HS-5 (cell line): Measurements from ENCODE around the gene SLC6A8.

Experiments
- DNase-seq: peaks from one replicate; pipeline ENCODE4 v3.0.0-alpha.2; 2012; ENCODE audit warnings: low read depth

The SLC6A8 gene

DNA sequence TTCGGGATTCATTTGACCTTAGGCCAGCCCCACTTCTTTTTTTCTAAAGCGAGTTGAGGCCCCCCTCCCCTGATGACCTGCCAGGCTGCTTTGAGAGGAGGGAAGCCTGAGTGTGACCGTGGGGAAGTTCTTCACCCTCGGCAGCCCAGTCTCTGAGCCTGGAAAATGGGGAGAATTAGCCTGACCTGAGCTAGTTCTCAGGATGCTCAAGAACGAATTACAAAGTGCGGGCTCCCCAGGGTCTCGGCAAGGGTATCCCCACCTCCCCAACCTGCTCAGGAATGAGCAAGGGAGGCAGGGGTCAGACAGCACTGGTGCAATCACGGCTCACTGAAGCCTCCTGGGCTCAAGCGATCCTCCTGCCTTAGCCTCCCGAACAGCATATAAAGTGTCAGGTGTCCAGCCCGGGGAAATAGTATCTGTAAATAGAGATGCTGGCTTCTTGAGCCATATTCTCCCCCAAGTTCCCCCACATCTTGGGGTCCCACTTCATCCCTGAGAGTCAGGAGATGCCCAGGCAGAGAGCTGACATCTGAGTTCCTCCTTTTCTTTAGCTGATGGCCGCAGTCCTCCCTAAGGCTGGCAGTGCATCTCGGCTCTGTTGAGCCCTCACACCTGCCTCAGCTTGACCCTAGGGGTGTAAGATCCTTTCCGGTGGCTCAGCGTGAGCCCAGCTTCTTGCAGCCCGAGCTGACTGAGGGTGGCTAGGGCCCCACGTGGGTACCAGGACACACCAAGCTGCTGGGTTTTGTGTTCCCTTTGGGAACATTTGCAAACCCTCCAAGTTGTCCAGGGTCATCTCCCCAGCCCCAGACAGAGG is 39.2 kb upstream of the SLC6A8 start:
- no peak for DNase-seq

DNA sequence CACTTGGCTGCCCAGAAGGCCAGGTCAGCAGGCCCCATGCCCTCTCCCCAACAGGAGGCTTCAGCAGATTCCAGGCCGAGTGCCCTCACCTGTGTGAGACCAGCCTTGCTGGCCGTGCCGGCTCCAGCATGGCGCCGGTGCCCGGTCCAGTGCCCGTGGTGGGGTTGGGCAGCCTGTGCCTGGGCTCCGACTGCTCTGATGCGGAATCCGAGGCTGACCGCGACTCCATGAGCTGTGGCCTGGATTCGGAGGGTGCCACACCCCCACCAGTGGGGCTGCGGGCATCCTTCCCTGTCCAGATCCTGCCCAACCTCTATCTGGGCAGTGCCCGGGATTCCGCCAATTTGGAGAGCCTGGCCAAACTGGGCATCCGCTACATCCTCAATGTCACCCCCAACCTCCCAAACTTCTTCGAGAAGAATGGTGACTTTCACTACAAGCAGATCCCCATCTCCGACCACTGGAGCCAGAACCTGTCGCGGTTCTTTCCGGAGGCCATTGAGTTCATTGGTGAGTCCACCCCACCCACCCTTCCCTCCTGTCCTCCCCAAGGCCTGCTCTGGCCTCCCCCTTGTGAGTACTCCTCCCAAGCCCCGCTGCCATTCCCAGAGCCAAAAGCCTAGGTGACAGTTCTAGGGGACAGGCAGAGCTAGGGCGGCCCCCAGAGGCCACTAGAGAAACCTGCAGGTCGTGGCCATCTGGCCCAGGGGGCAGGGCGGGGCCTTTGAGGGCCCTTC is 38.4 kb upstream of the SLC6A8 start:
- DNase-seq, result no peak

DNA sequence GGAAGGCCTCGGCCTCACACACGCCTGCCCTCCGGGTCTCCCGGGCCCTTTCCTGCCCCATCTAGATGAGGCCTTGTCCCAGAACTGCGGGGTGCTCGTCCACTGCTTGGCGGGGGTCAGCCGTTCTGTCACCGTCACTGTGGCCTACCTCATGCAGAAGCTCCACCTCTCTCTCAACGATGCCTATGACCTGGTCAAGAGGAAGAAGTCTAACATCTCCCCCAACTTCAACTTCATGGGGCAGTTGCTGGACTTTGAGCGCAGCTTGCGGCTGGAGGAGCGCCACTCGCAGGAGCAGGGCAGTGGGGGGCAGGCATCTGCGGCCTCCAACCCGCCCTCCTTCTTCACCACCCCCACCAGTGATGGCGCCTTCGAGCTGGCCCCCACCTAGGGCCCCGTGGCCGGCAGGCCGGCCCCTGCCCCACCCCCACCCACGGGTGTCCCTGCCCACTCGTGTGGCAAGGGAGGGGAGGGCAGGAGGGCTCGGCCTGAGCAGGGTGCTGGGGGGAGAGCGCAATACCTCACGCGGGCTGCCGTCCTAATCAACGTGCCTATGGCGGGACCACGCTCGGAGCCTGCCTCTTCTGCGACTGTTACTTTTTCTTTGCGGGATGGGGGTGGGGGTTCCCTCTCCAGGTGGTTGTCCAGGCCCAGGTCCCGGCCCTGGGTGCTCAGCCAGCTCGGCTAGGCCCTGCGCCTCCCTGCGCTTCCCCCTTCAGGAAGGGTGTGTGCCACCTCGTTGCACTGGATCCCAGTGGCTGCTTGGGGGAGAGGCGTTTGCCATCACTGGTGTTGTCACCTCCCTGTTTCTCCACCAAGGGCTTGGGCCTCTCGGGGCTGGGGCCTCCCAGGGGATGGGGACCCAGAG is 37.6 kb upstream of the SLC6A8 start:
- no peak for DNase-seq

DNA sequence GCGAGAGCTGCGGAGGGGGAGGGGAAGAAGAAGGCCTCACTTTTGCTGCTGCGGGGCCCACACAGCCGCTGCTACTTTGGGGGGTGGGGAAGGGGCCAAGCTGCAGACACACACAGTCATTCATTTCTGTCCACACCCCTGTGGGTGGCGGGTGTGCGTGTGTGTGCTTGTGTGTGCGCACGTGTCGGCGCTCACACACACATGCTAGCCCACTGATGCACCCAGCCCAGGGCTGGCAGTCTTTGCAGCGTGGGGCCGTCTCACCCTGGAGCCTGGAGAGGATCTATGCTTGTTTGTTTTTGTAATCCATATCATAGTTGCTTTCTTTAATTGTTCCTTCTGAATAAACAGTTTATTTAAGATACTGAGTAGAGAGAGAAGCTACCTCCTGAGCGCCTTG is 36.8 kb upstream of the SLC6A8 start:
- DNase-seq, result no peak

DNA sequence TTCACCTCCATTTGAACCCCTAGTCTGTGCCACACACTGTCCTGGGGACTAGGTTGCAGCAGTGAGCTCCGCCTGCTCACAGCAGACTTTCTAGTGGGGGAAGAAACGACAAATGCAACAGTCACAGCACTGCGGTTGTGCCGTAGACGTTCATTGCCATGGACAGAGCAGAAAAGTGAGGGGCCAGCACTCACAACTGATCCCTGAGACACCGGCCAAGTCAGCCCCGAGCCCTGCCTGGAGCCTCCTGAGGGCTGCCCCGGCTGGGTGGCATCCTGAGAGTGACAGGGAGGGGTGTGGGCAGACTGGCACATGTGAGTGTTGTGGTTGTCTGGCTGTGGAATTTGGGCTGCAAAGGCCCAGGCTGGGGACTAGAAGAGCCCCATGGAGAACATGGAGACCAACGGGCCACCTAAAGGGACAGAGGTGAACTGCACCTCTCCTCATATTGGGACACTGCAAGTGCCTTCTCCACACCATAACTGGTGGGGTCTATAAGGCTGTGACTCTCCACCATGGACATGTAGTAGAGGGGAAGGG is 36.1 kb upstream of the SLC6A8 start:
- DNase-seq, result no peak

DNA sequence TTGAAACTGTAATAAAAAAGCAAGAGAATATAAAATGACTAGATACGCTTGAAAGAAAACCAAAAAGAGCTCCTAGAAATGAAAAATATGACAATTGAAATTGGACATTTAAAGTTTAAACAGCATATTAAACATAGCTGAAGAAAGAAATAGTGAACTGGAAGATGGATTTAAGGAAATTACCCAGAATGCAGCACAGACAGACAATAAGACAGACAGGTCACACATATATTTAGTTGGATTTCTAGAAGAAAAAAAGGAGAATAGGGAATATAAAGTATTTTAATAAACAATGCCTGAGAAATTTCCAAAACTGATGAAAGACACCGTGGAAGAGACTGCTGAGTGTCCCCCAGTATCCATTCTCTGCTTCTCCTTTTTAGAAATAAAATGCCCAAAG is 34.2 kb upstream of the SLC6A8 start:
- DNase-seq, result no peak

DNA sequence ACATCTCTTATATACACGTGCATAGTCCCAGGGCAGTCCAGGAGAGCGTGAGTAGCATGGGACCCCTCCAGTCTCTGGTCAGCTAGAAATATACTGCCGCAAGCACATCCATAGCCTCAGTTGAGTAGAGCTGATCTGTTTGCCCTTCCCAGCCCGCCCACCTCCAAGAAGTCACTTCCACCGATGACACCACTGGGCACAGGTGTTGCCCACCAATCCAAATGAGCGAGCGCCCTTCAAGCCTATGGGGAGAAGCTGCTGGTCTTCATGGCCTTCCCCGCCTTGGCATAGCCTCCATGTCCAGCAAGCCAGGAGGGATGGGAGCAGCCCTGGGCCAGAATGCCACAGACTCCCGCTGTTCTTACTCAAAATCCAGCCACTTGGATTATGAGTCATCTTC is 30.6 kb upstream of the SLC6A8 start:
- DNase-seq, result no peak

DNA sequence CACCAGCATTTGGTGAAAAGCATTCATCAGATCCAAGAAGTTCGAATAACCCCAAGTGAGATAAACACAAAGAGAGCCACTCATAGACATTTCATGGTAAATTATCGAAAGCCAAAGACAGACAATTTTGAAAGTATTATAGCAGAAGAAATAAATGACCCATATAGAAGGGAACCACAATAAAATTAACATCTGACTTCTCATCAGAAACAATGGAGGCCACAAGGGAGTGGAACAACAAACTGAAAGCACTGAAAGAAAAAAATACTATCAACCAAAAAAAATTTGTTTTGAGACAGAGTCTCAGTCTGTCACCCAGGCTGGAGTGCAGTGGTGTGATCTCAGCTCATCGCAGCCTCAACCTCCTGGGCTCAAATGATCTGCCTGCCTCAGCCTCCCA is 28.5 kb upstream of the SLC6A8 start:
- no peak for DNase-seq

DNA sequence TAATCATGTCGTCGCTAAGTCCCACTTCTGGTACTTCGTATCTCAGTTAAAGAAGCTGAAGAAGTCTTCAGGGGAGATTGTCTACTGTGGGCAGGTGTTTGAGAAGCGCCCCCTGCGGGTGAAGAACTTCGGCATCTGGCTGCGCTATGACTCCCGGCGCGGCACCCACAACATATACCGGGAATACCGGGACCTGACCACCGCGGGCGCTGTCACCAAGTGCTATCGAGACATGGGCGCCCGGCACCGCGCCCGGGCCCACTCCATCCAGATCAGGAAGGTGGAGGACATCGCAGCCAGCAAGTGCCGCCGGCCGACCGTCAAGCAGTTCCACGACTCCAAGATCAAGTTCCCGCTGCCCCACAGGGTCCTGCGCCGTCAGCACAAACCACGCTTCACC is 25.5 kb upstream of the SLC6A8 start:
- DNase-seq, result no peak

DNA sequence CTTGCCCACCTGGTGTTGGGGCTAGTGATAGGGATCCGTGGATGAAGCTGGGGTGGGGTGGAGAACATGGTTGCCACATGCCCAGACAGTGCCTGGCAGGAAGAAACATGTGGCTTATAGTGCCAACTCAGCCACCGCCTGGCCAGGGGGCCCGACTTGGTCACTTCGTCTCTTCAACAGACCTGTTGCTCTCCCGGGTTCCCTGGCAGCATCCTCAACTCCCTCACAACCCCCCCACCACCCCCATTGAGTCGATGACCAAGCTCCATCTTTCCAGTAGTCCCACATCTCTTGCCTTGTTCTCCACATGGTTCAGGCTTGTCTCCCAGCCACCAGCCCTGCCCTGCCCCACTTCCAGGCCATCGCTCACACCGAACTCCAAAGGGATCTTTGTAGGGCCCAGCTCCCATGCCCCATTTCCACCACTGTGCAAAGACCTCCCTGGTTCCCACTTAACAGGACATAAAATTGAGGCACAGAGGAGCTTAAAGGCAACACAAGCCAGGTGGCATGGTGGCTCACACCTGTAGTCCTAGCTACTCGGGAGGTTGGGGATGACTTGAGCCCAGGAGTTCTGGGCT is 21.9 kb upstream of the SLC6A8 start:
- no peak for DNase-seq

DNA sequence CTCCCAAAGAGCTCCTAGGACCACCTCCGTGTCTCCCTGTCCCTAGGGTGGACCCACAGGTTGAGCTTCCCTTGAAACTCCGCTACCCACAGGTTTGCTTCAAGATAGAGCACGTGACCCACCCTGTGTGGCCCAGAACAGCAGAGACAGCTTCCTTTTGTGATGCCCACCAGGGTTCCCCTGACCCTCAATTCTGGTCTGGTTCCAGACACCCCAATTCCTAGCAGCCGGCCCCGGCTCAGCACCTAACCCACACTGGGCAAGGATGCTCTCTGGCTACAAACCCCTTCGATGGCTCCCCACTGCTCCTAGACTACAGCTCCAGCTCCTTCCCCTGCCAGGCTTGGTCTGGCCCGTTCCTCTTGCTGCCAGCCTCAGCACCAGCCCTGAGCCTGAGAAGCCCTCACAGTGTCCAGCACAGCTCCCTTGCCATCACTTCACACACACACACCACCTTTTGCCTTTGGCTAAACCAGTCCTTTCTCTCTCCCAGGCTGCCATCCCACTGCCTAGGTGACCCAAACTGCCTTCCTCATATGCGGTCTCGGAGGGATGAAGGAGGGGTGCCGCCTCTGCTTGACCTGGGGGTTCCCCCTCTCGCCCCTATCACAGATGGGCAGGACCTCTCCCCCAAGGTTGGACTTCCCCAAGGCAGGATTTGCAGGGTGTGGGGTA is 20.3 kb upstream of the SLC6A8 start:
- DNase-seq, result no peak

DNA sequence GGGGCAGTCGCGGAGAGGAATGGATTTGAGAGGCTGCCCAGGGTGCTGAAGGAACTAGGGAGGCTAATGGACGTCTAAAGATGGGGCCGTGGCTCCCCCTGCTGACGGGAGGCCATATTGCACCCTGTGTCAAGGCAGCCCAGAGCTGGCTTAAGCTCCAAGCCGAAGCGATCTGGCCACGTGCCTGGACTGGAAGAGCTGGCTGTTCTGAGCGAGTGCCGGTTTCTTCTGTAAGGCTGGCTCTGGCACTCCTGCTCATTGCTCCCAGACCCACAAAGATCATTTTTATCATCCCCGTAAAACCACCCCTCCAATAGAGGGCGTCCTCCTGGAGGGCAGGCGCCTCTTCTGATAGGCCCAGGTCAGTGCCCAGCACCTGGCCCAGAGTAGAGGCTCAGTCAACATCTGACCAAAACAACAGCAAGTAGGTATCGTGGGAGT is 19.8 kb upstream of the SLC6A8 start:
- peak; percentile 16 for DNase-seq

DNA sequence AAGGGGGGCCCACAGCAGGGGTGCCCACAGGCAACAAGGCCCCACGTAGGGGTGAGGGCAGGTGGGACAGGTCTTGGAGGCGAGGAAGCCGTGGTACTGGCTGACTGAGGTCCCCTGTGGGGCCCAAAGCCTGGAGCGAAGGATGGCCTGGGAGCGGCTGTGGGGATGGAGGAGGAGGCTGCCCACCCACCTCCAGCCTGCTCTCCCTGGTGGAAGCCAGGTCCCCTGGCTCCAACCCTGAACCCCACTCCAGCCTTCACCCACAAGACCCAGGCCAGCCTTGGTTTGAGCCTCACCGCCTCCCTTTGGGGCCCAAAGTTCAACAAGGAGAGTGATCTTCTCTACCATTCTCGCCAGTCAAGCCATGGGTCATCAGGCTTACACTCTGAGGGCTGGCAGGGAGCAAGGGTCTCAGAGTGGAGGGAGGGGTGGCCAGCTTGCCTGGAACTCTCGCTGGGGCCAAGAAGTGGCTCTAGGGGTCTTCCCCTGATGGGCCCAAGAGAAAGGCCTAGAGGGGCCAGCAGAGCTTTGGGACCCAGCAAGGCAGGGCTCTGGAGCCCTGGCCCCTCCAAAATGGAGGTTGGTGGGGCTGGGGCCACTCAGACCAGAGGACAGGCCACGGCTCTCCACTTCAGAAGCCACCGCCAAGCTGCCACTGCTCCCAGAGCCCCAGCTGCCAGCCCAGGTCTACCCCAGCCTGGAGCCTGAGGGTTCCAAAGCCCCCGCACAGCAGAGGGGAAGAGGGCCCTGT is 19.1 kb upstream of the SLC6A8 start:
- DNase-seq, result no peak

DNA sequence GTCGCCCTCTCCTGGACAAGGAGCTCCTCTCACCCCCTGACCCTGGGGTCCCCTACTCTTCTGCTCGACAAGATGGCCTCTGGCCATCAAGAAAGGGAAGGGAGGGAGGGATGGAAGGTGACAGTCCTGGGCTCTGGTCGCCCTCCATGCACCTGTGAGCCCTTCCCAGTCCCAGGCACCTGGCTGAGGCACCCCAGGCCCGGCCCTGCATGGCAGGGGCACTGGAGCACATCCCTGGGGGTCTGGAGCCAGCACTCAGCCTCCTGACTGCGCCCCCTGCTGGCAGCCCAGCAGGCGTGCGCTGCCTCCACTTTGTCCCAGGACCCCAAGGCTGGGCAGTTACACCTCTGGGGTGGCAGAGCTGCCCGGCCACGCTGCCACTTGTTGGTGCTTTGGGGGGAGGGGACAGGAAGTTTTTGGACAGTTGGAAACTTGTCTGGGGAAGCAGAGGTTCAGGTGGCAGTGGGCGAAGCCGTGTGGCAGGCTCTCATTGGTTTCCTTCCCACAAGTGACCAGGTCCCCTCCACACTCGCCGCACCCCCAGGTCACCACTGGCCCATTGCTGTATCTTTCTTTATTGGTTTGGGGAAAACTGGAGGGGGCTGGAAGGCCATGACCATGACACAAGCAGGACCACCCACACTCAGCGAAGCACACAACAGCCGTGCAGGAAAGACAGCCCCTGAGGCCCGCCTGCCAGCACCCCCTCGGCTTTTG is 18.4 kb upstream of the SLC6A8 start:
- DNase-seq, result no peak

DNA sequence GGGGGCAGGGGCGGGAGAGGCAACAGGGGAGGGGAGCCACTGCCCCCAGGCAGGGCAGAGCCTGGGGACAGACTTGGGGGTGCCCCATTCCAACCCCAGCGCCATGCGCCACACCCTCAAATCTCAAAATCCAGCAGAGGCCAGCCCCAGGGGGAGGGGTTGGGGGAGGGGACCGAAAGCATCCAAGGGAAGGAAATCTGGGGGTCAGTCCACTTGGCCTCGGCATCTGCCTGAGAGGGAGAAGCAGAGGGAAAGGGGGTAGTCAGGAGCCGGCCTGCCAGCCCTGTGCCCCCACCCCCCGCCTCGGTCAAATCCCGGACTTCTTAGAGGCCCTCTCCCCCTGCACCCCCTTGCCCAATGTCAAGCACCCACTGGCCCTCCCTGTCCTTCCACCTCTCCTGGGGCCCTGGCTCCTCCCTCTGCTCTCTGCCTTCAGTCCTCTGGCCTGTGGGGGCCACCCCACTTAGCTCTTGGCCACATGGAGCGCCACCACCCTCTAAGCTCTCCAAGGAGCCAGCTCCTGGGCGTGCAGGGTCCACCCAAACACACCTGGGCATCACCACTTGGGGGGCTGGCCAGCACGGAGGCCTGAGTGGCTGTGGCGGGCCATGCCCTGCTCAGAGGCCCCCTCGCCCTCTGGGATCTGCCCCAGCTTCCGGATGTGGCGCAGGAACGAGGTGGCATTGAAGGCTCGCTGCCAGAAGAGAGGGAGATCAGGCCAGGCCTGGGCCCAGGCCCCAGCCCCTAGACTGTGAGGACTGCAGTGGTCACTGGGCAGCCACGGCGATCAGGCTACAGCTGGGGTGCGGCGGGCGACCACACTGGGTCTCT is 17.6 kb upstream of the SLC6A8 start:
- DNase-seq, result no peak

DNA sequence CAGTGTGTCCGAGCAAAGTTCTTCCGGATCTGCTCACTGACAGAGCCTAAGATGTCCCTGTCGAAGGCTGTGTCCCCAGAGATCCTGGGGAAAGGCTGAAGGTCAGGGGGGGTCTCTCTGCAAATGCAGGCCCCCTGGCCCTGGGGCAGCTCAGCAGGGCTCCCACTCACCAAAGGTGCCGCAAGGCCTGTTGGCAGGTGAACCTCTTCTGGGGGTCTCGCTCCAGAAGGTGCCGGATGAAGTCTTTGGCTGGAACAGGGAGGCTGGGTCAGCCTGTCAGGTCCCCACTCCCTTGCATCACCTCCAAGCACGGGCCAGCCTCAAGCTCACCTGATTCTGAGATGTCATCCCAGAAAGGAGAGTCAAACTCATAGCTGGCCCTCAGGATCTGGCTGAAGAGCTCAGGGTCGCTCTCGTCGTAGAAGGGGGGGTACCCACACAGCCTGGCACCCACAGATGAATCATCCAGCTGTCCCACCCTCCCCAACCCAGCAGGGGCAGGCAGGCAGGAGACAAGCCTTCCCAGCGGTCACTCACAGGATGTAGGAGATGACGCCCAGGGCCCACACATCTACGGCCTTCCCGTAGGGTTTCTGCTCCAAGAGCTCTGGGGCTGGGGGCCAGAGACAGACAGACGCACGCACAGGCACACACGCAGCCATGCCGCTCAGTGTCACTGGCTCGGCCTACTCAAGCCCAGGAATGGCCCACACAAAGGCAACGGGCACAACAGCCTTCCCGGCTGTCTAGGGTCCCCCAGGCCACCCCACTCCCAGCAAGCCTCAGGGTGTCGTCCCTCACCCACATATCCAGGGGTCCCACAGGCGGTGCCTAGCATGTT is 16.8 kb upstream of the SLC6A8 start:
- DNase-seq, result no peak

DNA sequence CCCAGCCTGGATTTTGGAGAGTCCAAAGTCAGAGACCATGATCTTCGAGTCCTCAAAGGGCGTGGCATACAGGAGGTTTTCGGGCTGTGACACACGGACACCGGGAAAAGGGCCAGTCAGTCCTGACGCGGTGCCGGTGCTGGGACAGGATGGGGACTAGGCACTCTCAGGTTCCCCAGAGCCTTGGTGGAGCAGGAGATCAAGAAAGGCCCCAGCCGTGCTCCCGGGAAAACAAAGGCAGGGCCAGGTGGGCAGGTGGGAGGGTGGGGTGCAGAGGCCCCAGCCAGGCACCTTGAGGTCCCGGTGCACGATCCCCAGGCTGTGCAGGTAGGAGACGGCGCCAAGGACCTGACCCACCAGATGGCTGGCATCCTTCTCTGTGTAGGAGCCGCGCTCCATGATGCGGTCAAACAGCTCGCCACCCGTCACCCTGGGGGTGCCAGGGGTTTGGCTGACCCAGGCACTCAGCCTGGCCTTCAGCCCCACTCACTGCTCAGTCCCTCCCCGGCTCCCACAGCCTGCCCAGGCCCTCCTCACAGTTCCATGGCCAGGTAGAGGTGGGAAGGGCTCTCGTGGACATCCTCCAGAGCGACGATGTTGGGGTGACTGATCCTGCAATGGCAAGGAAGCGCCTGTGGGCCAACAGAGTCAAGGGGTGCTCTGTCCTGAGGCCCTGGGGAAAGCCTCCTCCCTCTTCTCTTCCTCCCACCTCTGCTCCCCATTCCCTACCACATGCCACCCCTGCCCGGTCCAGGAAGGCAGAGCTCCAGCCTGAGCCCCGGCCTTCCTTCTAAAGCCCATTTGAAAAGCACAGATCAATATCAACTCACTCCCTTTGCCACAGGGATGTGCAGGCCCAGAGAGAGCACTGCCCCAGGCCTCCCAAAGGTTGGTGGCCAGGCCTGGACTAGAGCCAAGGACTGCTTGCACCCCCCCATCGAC is 15.9 kb upstream of the SLC6A8 start:
- no peak for DNase-seq
